SU-DHL-6 (cell line): ENCODE data around the gene SPACA4.

Source experiments
- H2AFZ ChIP-seq: fragments of 200-600 bp; sonication (generic); 2 replicates; pipeline ENCODE4 v1.6.1; 2014; ENCODE audit warnings: low read depth, mild to moderate bottlenecking, moderate library complexity, mixed read lengths, antibody characterized with exemption, low read length; ENCODE audit not compliant: severe bottlenecking
- H3F3A ChIP-seq: fragments of 200-600 bp; shearing (Covaris generic); 2 replicates; pipeline ENCODE4 v1.6.0; 2016; ENCODE audit warnings: antibody characterized with exemption, mild to moderate bottlenecking; ENCODE audit not compliant: insufficient read depth
- H3K27ac ChIP-seq: fragments of 200-600 bp; sonication (generic); 2 replicates; pipeline ENCODE4 v1.5.1; 2016; ENCODE audit warnings: low read depth, mild to moderate bottlenecking, low read length, moderate library complexity, mixed read lengths
- H3K27me3 ChIP-seq: fragments of 200-600 bp; sonication (generic), shearing (Covaris generic); 2 replicates; pipeline ENCODE4 v1.6.0; 2014; ENCODE audit warnings: mild to moderate bottlenecking, low read length
- H3K36me3 ChIP-seq: fragments of 200-600 bp; sonication (generic); 2 replicates; pipeline ENCODE4 v1.6.1; 2014; ENCODE audit warnings: mild to moderate bottlenecking, low read length, mixed read lengths
- H3K4me2 ChIP-seq: fragments of 300-600, 200-600 bp; shearing (Covaris generic), sonication (generic); 2 replicates; pipeline ENCODE4 v1.6.0; 2014; ENCODE audit warnings: low read length, low read depth, mild to moderate bottlenecking; ENCODE audit not compliant: poor library complexity, severe bottlenecking
- H3K4me3 ChIP-seq: fragments of 200-600 bp; sonication (generic); 2 replicates; pipeline ENCODE4 v1.5.1; 2014; ENCODE audit warnings: antibody characterized with exemption, low read length, mild to moderate bottlenecking, mixed read lengths; ENCODE audit not compliant: insufficient read depth, poor library complexity, severe bottlenecking
- H3K79me2 ChIP-seq: fragments of 200-600 bp; sonication (generic); 2 replicates; pipeline ENCODE4 v1.6.1; 2014; ENCODE audit warnings: mild to moderate bottlenecking, low read length, moderate library complexity; ENCODE audit not compliant: insufficient read depth
- H3K9ac ChIP-seq: fragments of 200-600 bp; sonication (generic); 2 replicates; pipeline ENCODE4 v1.7.0; 2014; ENCODE audit warnings: mild to moderate bottlenecking, low read length
- H3K9me2 ChIP-seq: fragments of 200-600 bp; sonication (generic); replicated peaks from 2 replicates; pipeline ENCODE4 v1.6.1; 2014; ENCODE audit warnings: low read length; ENCODE audit not compliant: insufficient read depth
- H3K9me3 ChIP-seq: fragments of 200-600 bp; sonication (generic); 2 replicates; pipeline ENCODE4 v1.6.1; 2014; ENCODE audit warnings: low read length, mixed read lengths; ENCODE audit not compliant: insufficient read depth
- H4K20me1 ChIP-seq: fragments of 200-600 bp; sonication (generic); 2 replicates; pipeline ENCODE4 v1.6.1; 2014; ENCODE audit warnings: low read depth, mild to moderate bottlenecking, antibody characterized with exemption, low read length, moderate library complexity, mixed read lengths
- CTCF ChIP-seq: fragments of 200-600 bp; sonication (generic); IDR thresholded peaks from one replicate; pipeline ENCODE4 v1.5.1; 2017; ENCODE audit warnings: antibody characterized with exemption, mild to moderate bottlenecking, low read length, moderate library complexity; ENCODE audit not compliant: insufficient read depth, poor library complexity, severe bottlenecking
- EZH2phosphoT487 ChIP-seq: fragments of 200-600 bp; sonication (generic), shearing (Covaris generic); conservative IDR thresholded peaks from 2 replicates; pipeline ENCODE4 v1.6.1; 2018; ENCODE audit warnings: mild to moderate bottlenecking, antibody characterized with exemption, low read length, moderate library complexity, mixed read lengths

SPACA4 gene

GRCh38 chr19:48656840-48657474 lies 50.4 kb downstream of the SPACA4 start:
- Histone ChIP-seq H3K4me3 (no peak overlapping the region), H2AFZ (no peak overlapping the region), H3K79me2 (no peaks in the 10 kb centered on the region), H3K9me2 (no peaks in the 10 kb centered on the region), H3K27ac (no peak overlapping the region), H3K27me3 (no peaks in the 10 kb centered on the region), H3K9me3 (no peaks in the 10 kb centered on the region), H3K36me3 (no peaks in the 10 kb centered on the region), H3F3A (no peaks in the 10 kb centered on the region), H3K4me2 (no peak overlapping the region), H4K20me1 (no peaks in the 10 kb centered on the region), H3K9ac (no peak overlapping the region)
- no peak for TF ChIP-seq EZH2phosphoT487
- no peak for TF ChIP-seq CTCF
